ENCODE results near the gene HTT. TPM values are rescaled to one million over a fixed set of nuclear protein-coding genes. Genes with fewer than 3 reads are reported as not detected.

Gene HTT
- total RNA-seq, 6 experiments from 2014 or later, result 25.5 to 37.8 (median 30.3) TPM

DNA sequence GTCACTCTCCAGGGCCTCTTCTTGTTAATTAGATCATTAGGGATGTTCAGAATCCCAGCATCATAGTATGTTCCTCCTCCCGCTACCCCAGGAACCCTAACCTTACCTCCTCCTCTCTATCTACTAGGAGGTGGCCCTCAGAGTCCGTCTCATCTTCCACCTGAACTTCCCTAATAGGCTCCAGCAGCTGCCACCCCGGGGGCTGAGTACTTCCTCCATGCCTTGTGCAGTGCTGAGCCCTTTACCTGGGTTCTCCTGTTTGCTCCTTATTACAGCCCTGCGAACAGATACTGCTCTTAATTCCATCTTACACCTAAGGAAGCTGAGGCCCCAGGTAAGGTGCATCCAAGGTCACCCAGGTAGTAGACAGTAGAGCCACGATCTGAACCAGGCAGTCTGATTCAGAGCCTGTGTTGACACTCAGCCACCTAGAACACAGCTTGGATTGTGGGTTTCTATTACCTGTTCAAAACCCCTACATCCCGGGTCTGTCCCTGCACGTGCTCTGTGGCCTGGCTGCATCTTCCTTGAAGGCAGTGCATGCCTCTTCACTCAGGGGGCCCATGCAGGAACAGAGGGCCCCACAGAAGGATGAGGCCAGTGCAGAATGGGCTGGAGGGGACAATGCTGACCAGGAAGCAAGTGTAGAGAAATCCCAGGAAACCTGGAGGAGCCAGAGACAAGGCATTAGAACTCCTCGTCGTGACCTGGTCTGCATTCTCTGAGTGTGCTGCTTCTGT lies 123.1 kb downstream of the HTT start:
- WGBS (ENCODE audit: insufficient coverage, low coverage, low lambda C conversion rate, missing lambda C conversion rate), result 82% methylated on average over 8 of the region's 9 CpGs
- ATAC-seq (no peak), DNase-seq (no peak)
- intact Hi-C loops (cut with DNase I), result no loop called here
- Histone ChIP-seq H3K4me3 (no peak overlapping the region), H3K36me3 (peaks cover 0 to 13% (median 3%) of the 10 kb centered on the region in 4 donors), H3K4me1 (peaks cover 0 to 13% (median 2%) of the 10 kb centered on the region in 4 donors), H3K27me3 (no peaks in the 10 kb centered on the region), H3K9me3 (no peaks in the 10 kb centered on the region), H3K27ac (no peak overlapping the region)
- TF ChIP-seq POLR2A (IDR thresholded peaks at IDR 0.05), result no peak
- TF ChIP-seq, protein P1, sequence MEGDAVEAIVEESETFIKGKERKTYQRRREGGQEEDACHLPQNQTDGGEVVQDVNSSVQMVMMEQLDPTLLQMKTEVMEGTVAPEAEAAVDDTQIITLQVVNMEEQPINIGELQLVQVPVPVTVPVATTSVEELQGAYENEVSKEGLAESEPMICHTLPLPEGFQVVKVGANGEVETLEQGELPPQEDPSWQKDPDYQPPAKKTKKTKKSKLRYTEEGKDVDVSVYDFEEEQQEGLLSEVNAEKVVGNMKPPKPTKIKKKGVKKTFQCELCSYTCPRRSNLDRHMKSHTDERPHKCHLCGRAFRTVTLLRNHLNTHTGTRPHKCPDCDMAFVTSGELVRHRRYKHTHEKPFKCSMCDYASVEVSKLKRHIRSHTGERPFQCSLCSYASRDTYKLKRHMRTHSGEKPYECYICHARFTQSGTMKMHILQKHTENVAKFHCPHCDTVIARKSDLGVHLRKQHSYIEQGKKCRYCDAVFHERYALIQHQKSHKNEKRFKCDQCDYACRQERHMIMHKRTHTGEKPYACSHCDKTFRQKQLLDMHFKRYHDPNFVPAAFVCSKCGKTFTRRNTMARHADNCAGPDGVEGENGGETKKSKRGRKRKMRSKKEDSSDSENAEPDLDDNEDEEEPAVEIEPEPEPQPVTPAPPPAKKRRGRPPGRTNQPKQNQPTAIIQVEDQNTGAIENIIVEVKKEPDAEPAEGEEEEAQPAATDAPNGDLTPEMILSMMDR (IDR thresholded peaks at IDR 0.05), result no peak

DNA sequence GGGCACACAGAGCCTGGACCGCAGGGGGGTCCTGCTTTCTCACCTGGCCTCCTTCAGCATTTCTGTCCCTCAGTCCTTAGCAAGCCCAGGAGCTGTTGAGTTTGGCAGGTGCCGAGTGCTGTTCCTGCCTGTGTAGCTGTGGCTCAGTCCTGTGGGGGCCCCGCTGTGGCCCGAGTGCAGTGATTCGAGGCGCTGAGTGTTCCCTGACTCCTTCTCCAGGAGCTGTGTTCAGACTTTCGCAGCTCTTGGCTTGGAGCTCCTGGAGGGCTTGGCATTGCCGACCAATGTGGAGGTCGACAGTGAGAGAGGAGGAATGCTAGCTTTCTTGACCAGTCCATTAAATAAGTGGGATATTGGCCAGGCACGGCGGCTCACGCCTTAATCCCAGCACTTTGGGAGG lies 124.4 kb downstream of the HTT start:
- no CpG with 5 or more reads among the region's 12 CpGs for WGBS (ENCODE audit: insufficient coverage, low coverage, low lambda C conversion rate, missing lambda C conversion rate)

GRCh38 chr4:3199653-3200422 lies 125.4 kb downstream of the HTT start:
- intact Hi-C loops (cut with DNase I), result no loop called here

More for the DNA sequence above, 124.4 kb downstream of the HTT start:
- intact Hi-C loops (cut with DNase I), result no loop called here
- ATAC-seq (no peak), DNase-seq (no peak)
- Histone ChIP-seq H3K9me3 (no peaks in the 10 kb centered on the region), H3K36me3 (peaks cover 0 to 13% (median 3%) of the 10 kb centered on the region in 4 donors), H3K4me1 (peaks cover 0 to 27% (median 7%) of the 10 kb centered on the region in 4 donors), H3K27me3 (no peaks in the 10 kb centered on the region), H3K4me3 (no peak overlapping the region), H3K27ac (no peak overlapping the region)
- TF ChIP-seq POLR2A (IDR thresholded peaks at IDR 0.05), result no peak
- TF ChIP-seq, protein P1 (IDR thresholded peaks at IDR 0.05), result no peak

GRCh38 chr4:3200423-3201090 lies 126.1 kb downstream of the HTT start:
- H3K36me3 ChIP-seq, result peaks cover 0 to 13% (median 3%) of the 10 kb centered on the region in 4 donors
- H3K27ac ChIP-seq, result peak overlapping the region in 1 of 3 donors; percentile 17
- H3K4me1 ChIP-seq, result peaks cover 0 to 43% (median 16%) of the 10 kb centered on the region in 4 donors
- TF ChIP-seq, protein P1 (IDR thresholded peaks at IDR 0.05), result no peak
- TF ChIP-seq POLR2A (IDR thresholded peaks at IDR 0.05), result no peak
- H3K4me3 ChIP-seq, result no peak overlapping the region
- intact Hi-C loops (cut with DNase I), result no loop called here
- DNase-seq, result peak in 1 of 3 donors; percentile 34
- 88% methylated on average over 6 of the region's 8 CpGs for WGBS (ENCODE audit: insufficient coverage, low coverage, low lambda C conversion rate, missing lambda C conversion rate)
- H3K27me3 ChIP-seq, result no peaks in the 10 kb centered on the region
- ATAC-seq, result no peak
- no peaks in the 10 kb centered on the region for H3K9me3 ChIP-seq

More at GRCh38 chr4:3199653-3200422, 125.4 kb downstream of the HTT start:
- ATAC-seq (no peak), DNase-seq (no peak)
- Histone ChIP-seq H3K4me3 (no peak overlapping the region), H3K36me3 (peaks cover 0 to 13% (median 3%) of the 10 kb centered on the region in 4 donors), H3K27me3 (no peaks in the 10 kb centered on the region), H3K4me1 (peaks cover 0 to 36% (median 11%) of the 10 kb centered on the region in 4 donors), H3K9me3 (no peaks in the 10 kb centered on the region), H3K27ac (no peak overlapping the region)
- WGBS (ENCODE audit: insufficient coverage, low coverage, low lambda C conversion rate, missing lambda C conversion rate), result 96% methylated on average over 14 of the region's 17 CpGs
- TF ChIP-seq, protein P1 (IDR thresholded peaks at IDR 0.05), result no peak
- TF ChIP-seq POLR2A (IDR thresholded peaks at IDR 0.05), result no peak
